GM12878 (cell line): ENCODE data around the gene LIN7A. TPM values are rescaled to one million over a fixed set of nuclear protein-coding genes. Genes with fewer than 3 reads are reported as not detected.
A peak's percentile ranks its signal among the peaks of the same experiment; 100 is the strongest.

ENCODE experiments used
- BACH1 ChIP-seq: fragments of 450-650 bp; IDR thresholded peaks from 2 replicates; pipeline ENCODE4 v1.6.1; 2017; ENCODE audit warnings: mild to moderate bottlenecking, borderline replicate concordance
- BCL11A ChIP-seq: IDR thresholded peaks from 2 replicates; pipeline ENCODE4 v1.6.1; 2011; ENCODE audit warnings: low read depth, low read length
- CEBPB ChIP-seq, 2 experiments: fragments of 150-350 bp in 1 of 2; IDR thresholded peaks; 2 replicates each; pipeline ENCODE4 v1.6.1; 2012 to 2014; ENCODE audit warnings: low read depth in 2 of 2, low read length in 2 of 2, borderline replicate concordance in 1 of 2, inconsistent platforms in 1 of 2
- ESRRA ChIP-seq: IDR thresholded peaks from 2 replicates; pipeline ENCODE4 v1.6.1; 2012; ENCODE audit warnings: mild to moderate bottlenecking, low read length, improper control_type of control experiment
- ETV6 ChIP-seq, 2 experiments: fragments of 450-650 bp in 1 of 2; IDR thresholded peaks in 1 of 2; conservative IDR thresholded peaks in 1 of 2; 2 replicates each; pipeline ENCODE4 v1.6.1; 2014; ENCODE audit warnings: antibody characterized with exemption in 1 of 2, borderline replicate concordance in 1 of 2, low read depth in 1 of 2, mild to moderate bottlenecking in 1 of 2, moderate library complexity in 1 of 2
- FOXK2 ChIP-seq: fragments of 450-650 bp; IDR thresholded peaks from 2 replicates; pipeline ENCODE4 v1.6.1; 2017; ENCODE audit warnings: mild to moderate bottlenecking, moderate library complexity
- IKZF2 ChIP-seq, 2 experiments: fragments of 450-650 bp; IDR thresholded peaks; 2 replicates each; pipeline ENCODE4 v1.6.1; 2017; ENCODE audit warnings: mild to moderate bottlenecking in 2 of 2, moderate library complexity in 2 of 2
- MTA2 ChIP-seq: fragments of 450-650 bp; IDR thresholded peaks from 2 replicates; pipeline ENCODE4 v1.6.1; 2016; ENCODE audit warnings: low read depth, mild to moderate bottlenecking, moderate library complexity
- MYC ChIP-seq: IDR thresholded peaks from 2 replicates; pipeline ENCODE4 v1.6.1; 2011; ENCODE audit warnings: mild to moderate bottlenecking, low read length, moderate library complexity, inconsistent platforms; ENCODE audit not compliant: insufficient read depth, insufficient replicate concordance, insufficient read length, severe bottlenecking
- NFXL1 ChIP-seq: fragments of 450-650 bp; IDR thresholded peaks from 2 replicates; pipeline ENCODE4 v1.6.1; 2017; ENCODE audit warnings: antibody characterized with exemption, mild to moderate bottlenecking, borderline replicate concordance
- POLR2A ChIP-seq: IDR thresholded peaks from 2 replicates; pipeline ENCODE4 v1.6.1; 2011; ENCODE audit warnings: low read depth, mild to moderate bottlenecking, low read length
- POLR2AphosphoS2 ChIP-seq: IDR thresholded peaks from 2 replicates; pipeline ENCODE4 v1.6.1; 2011; ENCODE audit warnings: low read depth, mild to moderate bottlenecking, low read length, improper control_type of control experiment, moderate library complexity
- RAD21 ChIP-seq: IDR thresholded peaks from 2 replicates; pipeline ENCODE4 v1.6.1; 2011; ENCODE audit warnings: mild to moderate bottlenecking, low read depth, low read length, moderate library complexity; ENCODE audit not compliant: insufficient read depth
- REST ChIP-seq: IDR thresholded peaks from 2 replicates; pipeline ENCODE4 v1.6.1; 2012; ENCODE audit warnings: mild to moderate bottlenecking, low read depth, low read length
- SIX5 ChIP-seq: IDR thresholded peaks from 2 replicates; pipeline ENCODE4 v1.6.1; 2011; ENCODE audit warnings: mild to moderate bottlenecking, low read depth, low read length, moderate library complexity; ENCODE audit not compliant: severe bottlenecking
- TCF12 ChIP-seq: IDR thresholded peaks from 2 replicates; pipeline ENCODE4 v1.6.1; 2011; ENCODE audit warnings: low read depth, mild to moderate bottlenecking, low read length
- TCF7 ChIP-seq: IDR thresholded peaks from 2 replicates; pipeline ENCODE4 v1.6.1; 2014; ENCODE audit warnings: antibody characterized with exemption, borderline replicate concordance
- ZBTB11 ChIP-seq: fragments of 450-650 bp; formaldehyde crosslinking; IDR thresholded peaks from 2 replicates; pipeline ENCODE4 v1.5.0; 2022; ENCODE audit warnings: mild to moderate bottlenecking, missing genetic modification characterization
- ZNF592 ChIP-seq: fragments of 450-650 bp; IDR thresholded peaks from 2 replicates; pipeline ENCODE4 v1.6.1; 2017; ENCODE audit warnings: mild to moderate bottlenecking, moderate library complexity
- polyA plus RNA-seq, 11 experiments: library from polyadenylated mRNA; depleted of rRNA in 4 of 11; unstranded in 6 of 11; stranded (reverse) in 5 of 11; fragments of >200 nt; fragmentation: Nextera tagmentation in 4 of 11; fragmentation: Illumina TruSeq in 1 of 11; extraction: Ambion mirVana in 4 of 11; extraction: Trizol in 1 of 11; gene quantifications; 1 replicate in 1 of 11; 2 replicates in 10 of 11; pipeline versions ENCODE4 v1.2.1 to v1.2.3, GENCODE V29; 2011 to 2016; ENCODE audit warnings: inconsistent platforms in 2 of 11, missing spikeins in 2 of 11, low read depth in 1 of 11
- total RNA-seq, 4 experiments: library from RNA; depleted of rRNA in 3 of 4; stranded (reverse); fragments of >200 nt in 3 of 4; fragmentation: Illumina TruSeq in 1 of 4; extraction: Trizol in 1 of 4; gene quantifications; 2 replicates each; pipeline versions ENCODE4 v1.2.1 to v1.2.3, GENCODE V29; 2013 to 2021

Gene LIN7A
- total and polyA plus RNA-seq, 10 of the 15 experiments (the other 5 are each of a cell fraction or from before 2014, with no cell fraction given) = 0.04 to 0.93 (median 0.35) TPM; not detected in 1

- TF ChIP-seq REST (no peak), BACH1 (no peak), BCL11A (no peak), CEBPB (IDR thresholded peaks at IDR 0.05; ENCODE audit: borderline replicate concordance in 1 of 2, low read depth in 2 of 2, low read length in 2 of 2) (no peak), ETV6 (conservative IDR thresholded peaks at IDR 0.05 in 1 of 2, IDR thresholded peaks at IDR 0.05 in 1 of 2; ENCODE audit: borderline replicate concordance in 1 of 2, low read depth in 1 of 2) (no peak), MTA2 (no peak), MYC (no peak), FOXK2 (no peak), SIX5 (no peak), POLR2AphosphoS2 (no peak), TCF12 (no peak), NFXL1 (no peak), POLR2A (no peak), TCF7 (no peak), ESRRA (no peak), ZNF592 (no peak), RAD21 (peak; percentile 86), IKZF2 (IDR thresholded peaks at IDR 0.05) (no peak), ZBTB11 (CRISPR knock-in tag) (no peak)
These were observed 173.9 kb downstream of the LIN7A start (continued) for GRCh38 chr12:80763874-80764273.
